Measurements from ENCODE around the gene RBP4.

Gene RBP4

DNA sequence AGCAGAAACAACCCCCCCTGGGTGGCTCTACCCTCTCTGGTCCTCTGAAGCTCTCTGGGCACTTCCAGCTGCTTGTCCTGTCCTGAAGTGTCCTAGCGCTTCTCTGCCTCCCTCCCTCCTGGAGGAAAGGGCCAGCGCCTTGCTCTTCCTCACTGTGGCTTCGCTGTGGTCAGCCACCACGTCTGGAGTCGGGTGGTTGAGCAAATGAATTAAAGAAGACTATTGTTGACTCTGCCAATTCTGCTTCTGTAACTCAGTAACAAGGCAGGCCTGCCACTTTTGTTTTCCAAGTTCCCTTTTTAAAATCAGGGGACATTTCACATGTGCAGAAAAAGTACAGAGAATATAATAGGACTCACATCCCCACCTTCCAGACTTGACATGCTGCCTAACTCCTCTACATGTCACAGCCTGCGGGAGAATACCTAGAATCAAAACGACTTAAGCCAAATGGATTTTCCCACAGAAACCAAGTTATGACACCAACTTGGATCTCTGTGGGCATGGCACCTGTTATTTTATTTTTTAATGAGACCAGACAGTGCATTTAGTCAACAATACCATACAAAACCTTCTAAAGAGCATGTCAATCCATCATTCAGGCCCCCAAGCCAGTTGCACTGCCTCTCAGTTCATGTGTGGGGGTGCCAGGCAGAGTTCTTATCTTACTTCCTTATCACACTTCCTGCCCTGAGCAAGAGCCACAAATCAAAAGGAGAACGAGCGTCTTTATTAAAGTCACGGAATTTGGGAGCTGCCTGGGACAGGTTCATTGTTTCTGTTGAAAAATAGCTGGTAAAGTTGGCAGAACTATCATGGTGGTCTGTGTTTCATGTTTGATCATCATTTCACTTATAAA lies 27.8 kb downstream of the RBP4 start:
- Histone ChIP-seq H3K4me3 (ENCODE audit: low read length in 2 of 2) (no peak overlapping the region), H3K14ac (ENCODE audit: low read length) (no peak overlapping the region), H2BK120ac (ENCODE audit: low read depth, low read length) (no peak overlapping the region), H4K91ac (ENCODE audit: low read depth, low read length, poor library complexity) (no peak overlapping the region), H3K18ac (ENCODE audit: low read length) (no peak overlapping the region), H4K8ac (ENCODE audit: low read depth, low read length) (no peak overlapping the region), H2AFZ (ENCODE audit: low read length) (no peak overlapping the region), H3K4ac (ENCODE audit: low read length) (no peak overlapping the region), H2BK5ac (ENCODE audit: low read length) (no peak overlapping the region), H2BK12ac (ENCODE audit: low read length) (no peak overlapping the region), H2AK5ac (ENCODE audit: low read depth, low read length) (no peak overlapping the region), H3K27me3 (ENCODE audit: control insufficient read depth in 3 of 3, insufficient read depth in 3 of 3, low read depth in 1 of 3, low read length in 3 of 3) (peaks cover 3 to 82% (median 14%) of the 10 kb centered on the region in 3 experiments), H3K27ac (replicated peaks; ENCODE audit: low read length) (no peak overlapping the region), H3K36me3 (replicated peaks in 1 of 2; ENCODE audit: control insufficient read depth in 2 of 2, insufficient read depth in 2 of 2, low read length in 2 of 2) (no peaks in the 10 kb centered on the region), H3K4me2 (ENCODE audit: insufficient read depth, low read length, poor library complexity, severe bottlenecking) (no peak overlapping the region), H3K79me1 (ENCODE audit: low read depth, low read length) (no peaks in the 10 kb centered on the region), H3K4me1 (ENCODE audit: control insufficient read depth in 2 of 2, insufficient read depth in 1 of 2, low read depth in 1 of 2, low read length in 2 of 2) (peaks cover 0 to under 1% of the 10 kb centered on the region in 2 donors), H2BK15ac (ENCODE audit: low read length) (no peak overlapping the region), H3K9ac (ENCODE audit: low read depth, low read length, poor library complexity) (no peak overlapping the region), H3K23ac (ENCODE audit: low read depth, low read length, poor library complexity) (no peak overlapping the region), H3K9me3 (replicated peaks in 1 of 2; ENCODE audit: control insufficient read depth in 2 of 2, insufficient read depth in 1 of 2, low read depth in 1 of 2, low read length in 2 of 2) (no peaks in the 10 kb centered on the region)
- no peak for DNase-seq (ENCODE audit: low spot score)
- no CpG with 5 or more reads among the region's 10 CpGs for WGBS, 2 donors (ENCODE audit: extremely low coverage in 2 of 2, insufficient read length in 2 of 2, insufficient replicate concordance in 1 of 2)

DNA sequence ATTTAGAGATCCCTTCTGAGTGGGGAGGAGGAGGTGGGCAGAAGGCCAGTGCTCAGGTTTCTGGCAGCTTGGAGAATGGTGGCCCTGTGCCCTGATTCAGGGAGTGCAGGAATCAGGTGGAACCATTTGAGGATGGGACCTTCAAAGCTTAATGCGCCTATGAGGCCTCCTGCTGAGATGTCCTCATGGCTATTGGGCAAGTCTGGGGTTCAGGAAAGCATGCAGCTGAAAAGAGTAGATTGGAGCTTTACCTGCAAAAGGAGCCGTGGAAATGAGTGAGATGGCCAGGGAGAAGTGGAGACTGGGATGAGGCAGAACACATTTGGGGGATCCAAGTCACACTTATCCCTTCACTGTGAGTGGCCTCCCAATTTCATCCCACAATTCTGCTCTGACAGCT lies 28.4 kb downstream of the RBP4 start:
- no CpG with 5 or more reads among the region's 2 CpGs for WGBS, 2 donors (ENCODE audit: extremely low coverage in 2 of 2, insufficient read length in 2 of 2, insufficient replicate concordance in 1 of 2)
- Histone ChIP-seq H4K91ac (ENCODE audit: low read depth, low read length, poor library complexity) (no peak overlapping the region), H3K27ac (replicated peaks; ENCODE audit: low read length) (no peak overlapping the region), H2AFZ (ENCODE audit: low read length) (no peak overlapping the region), H3K9me3 (replicated peaks in 1 of 2; ENCODE audit: control insufficient read depth in 2 of 2, insufficient read depth in 1 of 2, low read depth in 1 of 2, low read length in 2 of 2) (no peaks in the 10 kb centered on the region), H3K4ac (ENCODE audit: low read length) (no peak overlapping the region), H3K4me1 (ENCODE audit: control insufficient read depth in 2 of 2, insufficient read depth in 1 of 2, low read depth in 1 of 2, low read length in 2 of 2) (peaks cover 0 to 3% of the 10 kb centered on the region in 2 donors), H3K4me2 (ENCODE audit: insufficient read depth, low read length, poor library complexity, severe bottlenecking) (no peak overlapping the region), H3K18ac (ENCODE audit: low read length) (no peak overlapping the region), H3K14ac (ENCODE audit: low read length) (no peak overlapping the region), H3K79me1 (ENCODE audit: low read depth, low read length) (no peaks in the 10 kb centered on the region), H3K9ac (ENCODE audit: low read depth, low read length, poor library complexity) (no peak overlapping the region), H3K27me3 (ENCODE audit: control insufficient read depth in 3 of 3, insufficient read depth in 3 of 3, low read depth in 1 of 3, low read length in 3 of 3) (peaks cover 9 to 88% (median 20%) of the 10 kb centered on the region in 3 experiments), H2BK15ac (ENCODE audit: low read length) (no peak overlapping the region), H2BK12ac (ENCODE audit: low read length) (no peak overlapping the region), H3K4me3 (ENCODE audit: low read length in 2 of 2) (no peak overlapping the region), H2AK5ac (ENCODE audit: low read depth, low read length) (no peak overlapping the region), H3K36me3 (replicated peaks in 1 of 2; ENCODE audit: control insufficient read depth in 2 of 2, insufficient read depth in 2 of 2, low read length in 2 of 2) (no peaks in the 10 kb centered on the region), H2BK120ac (ENCODE audit: low read depth, low read length) (no peak overlapping the region), H2BK5ac (ENCODE audit: low read length) (no peak overlapping the region), H4K8ac (ENCODE audit: low read depth, low read length) (no peak overlapping the region), H3K23ac (ENCODE audit: low read depth, low read length, poor library complexity) (no peak overlapping the region)
- no peak for DNase-seq (ENCODE audit: low spot score)

DNA sequence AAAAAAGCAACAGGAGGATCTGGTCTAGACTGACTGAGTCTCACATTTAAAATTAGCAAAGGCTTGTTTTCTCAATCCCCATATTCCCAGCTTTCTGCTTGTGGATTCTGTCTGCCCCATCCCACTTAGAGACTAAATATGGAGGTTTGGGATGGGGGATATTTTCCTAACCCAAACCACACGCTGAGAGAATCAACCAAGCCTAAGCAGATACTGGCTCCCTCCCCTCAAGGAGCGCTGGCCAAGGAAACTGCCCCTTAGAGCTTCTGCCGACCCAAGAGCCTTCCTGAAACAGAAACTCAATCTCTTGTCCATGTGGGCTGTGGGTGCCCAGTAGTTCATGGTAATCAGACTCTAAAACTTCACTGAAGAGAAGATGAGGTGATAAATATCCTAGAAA lies 30.7 kb downstream of the RBP4 start:
- WGBS, 2 donors (ENCODE audit: extremely low coverage in 2 of 2, insufficient read length in 2 of 2, insufficient replicate concordance in 1 of 2), result no CpG with 5 or more reads among the region's 3 CpGs
- no peaks in the 10 kb centered on the region for H3K36me3 ChIP-seq (replicated peaks in 1 of 2; ENCODE audit: control insufficient read depth in 2 of 2, insufficient read depth in 2 of 2, low read length in 2 of 2)
- H3K79me1 ChIP-seq (ENCODE audit: low read depth, low read length), result no peaks in the 10 kb centered on the region
- no peak overlapping the region for H3K14ac ChIP-seq (ENCODE audit: low read length)
- no peak overlapping the region for H3K4me2 ChIP-seq (ENCODE audit: insufficient read depth, low read length, poor library complexity, severe bottlenecking)
- no peak overlapping the region for H3K23ac ChIP-seq (ENCODE audit: low read depth, low read length, poor library complexity)
- no peaks in the 10 kb centered on the region for H3K9me3 ChIP-seq (replicated peaks in 1 of 2; ENCODE audit: control insufficient read depth in 2 of 2, insufficient read depth in 1 of 2, low read depth in 1 of 2, low read length in 2 of 2)
- H2BK12ac ChIP-seq (ENCODE audit: low read length), result no peak overlapping the region
- H4K91ac ChIP-seq (ENCODE audit: low read depth, low read length, poor library complexity), result no peak overlapping the region
- no peak overlapping the region for H2BK15ac ChIP-seq (ENCODE audit: low read length)
- no peak overlapping the region for H3K27ac ChIP-seq (replicated peaks; ENCODE audit: low read length)
- no peak overlapping the region for H3K4ac ChIP-seq (ENCODE audit: low read length)
- H2AFZ ChIP-seq (ENCODE audit: low read length), result no peak overlapping the region
- peaks cover 3% of the 10 kb centered on the region in 2 donors for H3K4me1 ChIP-seq (ENCODE audit: control insufficient read depth in 2 of 2, insufficient read depth in 1 of 2, low read depth in 1 of 2, low read length in 2 of 2)
- no peak overlapping the region for H2BK120ac ChIP-seq (ENCODE audit: low read depth, low read length)
- no peak overlapping the region for H3K4me3 ChIP-seq (ENCODE audit: low read length in 2 of 2)
- H2AK5ac ChIP-seq (ENCODE audit: low read depth, low read length), result no peak overlapping the region
- DNase-seq (ENCODE audit: low spot score), result no peak
- H3K9ac ChIP-seq (ENCODE audit: low read depth, low read length, poor library complexity), result no peak overlapping the region
- peaks cover 17 to 93% (median 39%) of the 10 kb centered on the region in 3 experiments for H3K27me3 ChIP-seq (ENCODE audit: control insufficient read depth in 3 of 3, insufficient read depth in 3 of 3, low read depth in 1 of 3, low read length in 3 of 3)
- no peak overlapping the region for H2BK5ac ChIP-seq (ENCODE audit: low read length)
- H4K8ac ChIP-seq (ENCODE audit: low read depth, low read length), result no peak overlapping the region
- no peak overlapping the region for H3K18ac ChIP-seq (ENCODE audit: low read length)

DNA sequence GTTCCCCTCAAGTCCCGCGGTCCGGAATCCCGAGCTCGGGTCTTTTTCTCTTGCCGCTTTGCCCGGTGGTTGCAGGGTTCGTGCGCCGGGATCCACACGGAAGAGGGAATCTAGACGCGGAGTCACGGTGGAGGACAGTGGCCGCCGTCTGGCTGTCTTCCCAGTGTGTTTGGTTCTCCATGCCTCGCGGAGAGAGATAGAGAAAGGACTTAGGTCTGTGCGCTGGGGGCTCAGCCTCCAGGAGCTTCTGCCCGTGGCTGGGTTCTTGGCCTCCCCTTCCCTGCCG lies 33.0 kb downstream of the RBP4 start:
- Histone ChIP-seq H2BK12ac (ENCODE audit: low read length) (no peak overlapping the region), H2BK120ac (ENCODE audit: low read depth, low read length) (no peak overlapping the region), H2AK5ac (ENCODE audit: low read depth, low read length) (no peak overlapping the region), H2AFZ (ENCODE audit: low read length) (no peak overlapping the region), H3K9ac (ENCODE audit: low read depth, low read length, poor library complexity) (no peak overlapping the region), H3K4me2 (ENCODE audit: insufficient read depth, low read length, poor library complexity, severe bottlenecking) (no peak overlapping the region), H3K4ac (ENCODE audit: low read length) (no peak overlapping the region), H3K27me3 (ENCODE audit: control insufficient read depth in 3 of 3, insufficient read depth in 3 of 3, low read depth in 1 of 3, low read length in 3 of 3) (peaks cover 17 to 94% (median 42%) of the 10 kb centered on the region in 3 experiments), H4K8ac (ENCODE audit: low read depth, low read length) (no peak overlapping the region), H3K9me3 (replicated peaks in 1 of 2; ENCODE audit: control insufficient read depth in 2 of 2, insufficient read depth in 1 of 2, low read depth in 1 of 2, low read length in 2 of 2) (no peaks in the 10 kb centered on the region), H3K27ac (replicated peaks; ENCODE audit: low read length) (no peak overlapping the region), H3K36me3 (replicated peaks in 1 of 2; ENCODE audit: control insufficient read depth in 2 of 2, insufficient read depth in 2 of 2, low read length in 2 of 2) (no peaks in the 10 kb centered on the region), H3K4me3 (ENCODE audit: low read length in 2 of 2) (no peak overlapping the region), H3K4me1 (ENCODE audit: control insufficient read depth in 2 of 2, insufficient read depth in 1 of 2, low read depth in 1 of 2, low read length in 2 of 2) (peaks cover 3% of the 10 kb centered on the region in 2 donors), H3K23ac (ENCODE audit: low read depth, low read length, poor library complexity) (no peak overlapping the region), H3K79me1 (ENCODE audit: low read depth, low read length) (no peaks in the 10 kb centered on the region), H3K18ac (ENCODE audit: low read length) (no peak overlapping the region), H4K91ac (ENCODE audit: low read depth, low read length, poor library complexity) (no peak overlapping the region), H2BK15ac (ENCODE audit: low read length) (no peak overlapping the region), H3K14ac (ENCODE audit: low read length) (no peak overlapping the region), H2BK5ac (ENCODE audit: low read length) (no peak overlapping the region)
- WGBS, 2 donors (ENCODE audit: extremely low coverage in 2 of 2, insufficient read length in 2 of 2, insufficient replicate concordance in 1 of 2), result no CpG with 5 or more reads among the region's 21 CpGs
- DNase-seq (ENCODE audit: low spot score), result no peak

All from neuronal stem cell (in vitro differentiated cells).